Uterus (tissue), 4 donors: ENCODE results near the gene GORAB. TPM values are rescaled to one million over a fixed set of nuclear protein-coding genes. Genes with fewer than 3 reads are reported as not detected.

Source experiments
- DNase-seq, 2 donors: peaks; one replicate each; pipeline ENCODE4 v3.0.0-alpha.2; 2019 to 2020
- H3K27ac ChIP-seq, 2 donors: fragments of 200-600 bp; sonication (generic); 1 replicate in 1 of 2; 2 replicates in 1 of 2; pipeline ENCODE4 v1.5.1; 2016 to 2018
- H3K27me3 ChIP-seq, 2 donors: fragments of 200-600 bp; sonication (generic); one replicate each; pipeline ENCODE4 v1.5.1; 2018 to 2019; ENCODE audit warnings: control low read depth in 1 of 2
- H3K36me3 ChIP-seq, 2 donors: fragments of 200-600 bp; sonication (generic); one replicate each; pipeline ENCODE4 v1.5.1; 2019; ENCODE audit warnings: control low read depth in 1 of 2
- H3K4me1 ChIP-seq, 2 donors: fragments of 200-600 bp; sonication (generic); one replicate each; pipeline ENCODE4 v1.5.1; 2018 to 2019; ENCODE audit warnings: control low read depth in 1 of 2
- H3K4me3 ChIP-seq, 2 donors: fragments of 200-600 bp; sonication (generic); 1 replicate in 1 of 2; 2 replicates in 1 of 2; pipeline ENCODE4 v1.5.1; 2018 to 2019; ENCODE audit warnings: mild to moderate bottlenecking in 1 of 2
- H3K9me3 ChIP-seq, 2 donors: fragments of 200-600 bp; sonication (generic); one replicate each; pipeline ENCODE4 v1.5.1; 2019; ENCODE audit warnings: control low read depth in 1 of 2
- POLR2A ChIP-seq, 2 donors: fragments of 450-650 bp; IDR thresholded peaks; one replicate each; pipeline ENCODE4 v1.6.1; 2016; ENCODE audit warnings: antibody characterized with exemption in 2 of 2, mild to moderate bottlenecking in 1 of 2, moderate library complexity in 1 of 2
- intact Hi-C: fragments of 100-400 bp; cut with DNase I; formaldehyde crosslinking; loops from one replicate; pipeline ENCODE4 v1.15.1; 2023; ENCODE audit warnings: low total_unique reads
- total RNA-seq, 4 donors: library from RNA; depleted of rRNA in 3 of 4; stranded (reverse); fragments of >200 nt in 3 of 4; gene quantifications; one replicate each; pipeline versions ENCODE4 v1.1.0 to v1.2.4, GENCODE V29; 2014 to 2023
- TF ChIP-seq, protein P1 (sequence below), 4 experiments: fragments of 200-600 bp in 2 of 4; fragments of 450-650 bp in 2 of 4; sonication (generic) in 2 of 4; IDR thresholded peaks; one replicate each; pipeline ENCODE4 v1.5.1; 2016 to 2019; ENCODE audit warnings: antibody characterized with exemption in 4 of 4, mild to moderate bottlenecking in 2 of 4, moderate library complexity in 1 of 4
- donor health status: DM: yes; HTN: yes; CAD: no.

Gene GORAB
- total RNA-seq, 4 donors from 2014 or later, result 3.1 to 26.9 (median 10.6) TPM

- Histone ChIP-seq H3K4me3 (no peak overlapping the region), H3K9me3 (no peaks in the 10 kb centered on the region), H3K4me1 (no peaks in the 10 kb centered on the region), H3K27me3 (no peaks in the 10 kb centered on the region), H3K27ac (no peak overlapping the region), H3K36me3 (no peaks in the 10 kb centered on the region)
- no peak for TF ChIP-seq POLR2A (IDR thresholded peaks at IDR 0.05)
- TF ChIP-seq, protein P1, sequence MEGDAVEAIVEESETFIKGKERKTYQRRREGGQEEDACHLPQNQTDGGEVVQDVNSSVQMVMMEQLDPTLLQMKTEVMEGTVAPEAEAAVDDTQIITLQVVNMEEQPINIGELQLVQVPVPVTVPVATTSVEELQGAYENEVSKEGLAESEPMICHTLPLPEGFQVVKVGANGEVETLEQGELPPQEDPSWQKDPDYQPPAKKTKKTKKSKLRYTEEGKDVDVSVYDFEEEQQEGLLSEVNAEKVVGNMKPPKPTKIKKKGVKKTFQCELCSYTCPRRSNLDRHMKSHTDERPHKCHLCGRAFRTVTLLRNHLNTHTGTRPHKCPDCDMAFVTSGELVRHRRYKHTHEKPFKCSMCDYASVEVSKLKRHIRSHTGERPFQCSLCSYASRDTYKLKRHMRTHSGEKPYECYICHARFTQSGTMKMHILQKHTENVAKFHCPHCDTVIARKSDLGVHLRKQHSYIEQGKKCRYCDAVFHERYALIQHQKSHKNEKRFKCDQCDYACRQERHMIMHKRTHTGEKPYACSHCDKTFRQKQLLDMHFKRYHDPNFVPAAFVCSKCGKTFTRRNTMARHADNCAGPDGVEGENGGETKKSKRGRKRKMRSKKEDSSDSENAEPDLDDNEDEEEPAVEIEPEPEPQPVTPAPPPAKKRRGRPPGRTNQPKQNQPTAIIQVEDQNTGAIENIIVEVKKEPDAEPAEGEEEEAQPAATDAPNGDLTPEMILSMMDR (IDR thresholded peaks at IDR 0.05), result no peak
- intact Hi-C loops, result no loop called here
- no peak for DNase-seq
These were observed 18.8 kb upstream of the GORAB start for GRCh38 chr1:170513138-170513537.

GRCh38 chr1:170518185-170518834 lies 13.7 kb upstream of the GORAB start:
- no peak overlapping the region for H3K4me3 ChIP-seq
- no peaks in the 10 kb centered on the region for H3K36me3 ChIP-seq
- H3K27me3 ChIP-seq, result no peaks in the 10 kb centered on the region
- TF ChIP-seq POLR2A (IDR thresholded peaks at IDR 0.05), result no peak
- TF ChIP-seq, protein P1 (IDR thresholded peaks at IDR 0.05), result no peak
- H3K4me1 ChIP-seq, result no peaks in the 10 kb centered on the region
- DNase-seq, result no peak
- intact Hi-C loops, result no loop called here
- no peaks in the 10 kb centered on the region for H3K9me3 ChIP-seq
- H3K27ac ChIP-seq, result no peak overlapping the region

- Histone ChIP-seq H3K9me3 (no peaks in the 10 kb centered on the region), H3K27me3 (no peaks in the 10 kb centered on the region), H3K4me3 (no peak overlapping the region), H3K4me1 (no peaks in the 10 kb centered on the region), H3K36me3 (no peaks in the 10 kb centered on the region), H3K27ac (no peak overlapping the region)
- no peak for TF ChIP-seq POLR2A (IDR thresholded peaks at IDR 0.05)
- TF ChIP-seq, protein P1 (IDR thresholded peaks at IDR 0.05), result no peak
- no peak for DNase-seq
- intact Hi-C loops, result no loop called here
These were observed 13.0 kb upstream of the GORAB start for GRCh38 chr1:170518965-170519364.

DNA sequence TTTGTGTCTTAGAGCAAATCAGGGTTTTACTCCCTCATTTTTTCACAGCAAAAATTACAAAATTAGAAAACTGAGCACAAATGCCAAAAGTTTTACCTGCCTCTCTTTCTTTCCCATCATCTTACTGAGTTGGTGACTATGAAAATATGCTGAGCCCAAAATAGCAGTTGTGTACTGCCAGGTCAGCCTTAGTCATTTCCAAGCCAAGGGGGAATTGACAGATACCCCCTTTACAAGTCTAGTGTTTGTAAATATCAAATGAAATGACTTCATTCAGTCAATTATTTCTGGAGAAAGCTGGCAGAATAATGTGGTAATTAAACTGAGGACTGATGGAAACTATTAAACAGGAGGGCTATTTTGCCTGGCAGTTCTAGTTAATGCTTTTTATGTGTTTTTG lies 11.4 kb upstream of the GORAB start:
- TF ChIP-seq POLR2A (IDR thresholded peaks at IDR 0.05), result no peak
- TF ChIP-seq, protein P1 (IDR thresholded peaks at IDR 0.05), result no peak
- intact Hi-C loops, result no loop called here

DNA sequence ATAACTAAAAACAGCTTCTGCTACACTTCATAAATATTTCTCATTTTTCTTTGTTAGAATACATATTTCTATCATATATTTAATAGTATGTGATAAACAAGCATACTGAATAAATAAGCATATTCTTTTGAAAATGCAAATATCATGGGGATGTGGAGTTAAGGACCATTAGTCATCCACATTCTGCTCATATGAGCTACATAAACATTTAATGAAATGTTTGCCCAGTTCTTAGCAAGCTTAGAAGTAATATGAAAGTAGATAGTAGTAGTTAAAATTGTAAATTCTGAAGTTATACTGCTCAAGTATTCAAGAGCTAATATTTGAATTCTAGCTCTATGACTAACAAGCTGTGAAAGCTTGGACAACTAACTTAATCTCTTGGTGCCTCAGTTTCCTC lies 10.1 kb upstream of the GORAB start:
- no peaks in the 10 kb centered on the region for H3K27me3 ChIP-seq
- no peaks in the 10 kb centered on the region for H3K4me1 ChIP-seq
- H3K4me3 ChIP-seq, result no peak overlapping the region
- H3K27ac ChIP-seq, result no peak overlapping the region
- TF ChIP-seq, protein P1 (IDR thresholded peaks at IDR 0.05), result no peak
- TF ChIP-seq POLR2A (IDR thresholded peaks at IDR 0.05), result no peak
- no peaks in the 10 kb centered on the region for H3K36me3 ChIP-seq
- DNase-seq, result no peak
- intact Hi-C loops, result no loop called here
- H3K9me3 ChIP-seq, result no peaks in the 10 kb centered on the region

More for the DNA sequence above, 11.4 kb upstream of the GORAB start:
- H3K27ac ChIP-seq, result no peak overlapping the region
- no peaks in the 10 kb centered on the region for H3K9me3 ChIP-seq
- H3K4me1 ChIP-seq, result no peaks in the 10 kb centered on the region
- DNase-seq, result no peak
- no peaks in the 10 kb centered on the region for H3K27me3 ChIP-seq
- H3K36me3 ChIP-seq, result no peaks in the 10 kb centered on the region
- no peak overlapping the region for H3K4me3 ChIP-seq
